Right ventricle myocardium superior (tissue), 1 donor: ENCODE measurements around the gene ANTXR1. TPM values are rescaled to one million over a fixed set of nuclear protein-coding genes. Genes with fewer than 3 reads are reported as not detected.
A peak's percentile ranks its signal among the peaks of the same experiment; 100 is the strongest.
"Not testable (repeated sequence)": the region's sequence is repeated elsewhere in the genome, so short reads cannot be mapped to it uniquely, and the experiment has no call there.

ENCODE experiments used
- ATAC-seq: fragments of 200-7000 bp; cut with Tn5 transposase; one replicate; pipeline ENCODE4 v1.9.1; 2020; ENCODE audit warnings: mild to moderate bottlenecking; ENCODE audit not compliant: poor library complexity
- DNase-seq: peaks from one replicate; pipeline ENCODE4 v3.0.0-alpha.2; 2020
- intact Hi-C: fragments of 100-400 bp; cut with DNase I; formaldehyde crosslinking; loops from one replicate; pipeline ENCODE4 v1.11.2; 2022
- total RNA-seq: library from RNA; stranded (reverse); fragmentation: NEBNext Ultra II Directional; extraction: Animal tissue kit (Norgen Biotek cat#: 25700); gene quantifications from one replicate; pipeline ENCODE4 v1.2.1, GENCODE V29; 2021
- donor health status: DM: no; HTN: yes; CAD: no; lungs with severe emphysema.

The ANTXR1 gene
- total RNA-seq, 1 donor from 2014 or later, result 31.2 TPM

GRCh38 chr2:69166465-69166811 is 153.5 kb downstream of the ANTXR1 start:
- DNase-seq (no peak), ATAC-seq (no peak)
- intact Hi-C loops, result no loop called here

GRCh38 chr2:69166812-69167468 is 154.0 kb downstream of the ANTXR1 start:
- DNase-seq (peak; percentile 59), ATAC-seq (peak; percentile 65)
- intact Hi-C loops, result no loop called here

- DNase-seq (no peak), ATAC-seq (peak; percentile 34)
- intact Hi-C loops, result no loop called here
Observed at GRCh38 chr2:69167469-69167822, 154.5 kb downstream of the ANTXR1 start.

- DNase-seq, result no peak
- ATAC-seq, result no peak
- intact Hi-C loops, result no loop called here
Observed at GRCh38 chr2:69168144-69168813, 155.3 kb downstream of the ANTXR1 start.

GRCh38 chr2:69168950-69169654 is 156.1 kb downstream of the ANTXR1 start:
- DNase-seq, result peak; percentile 51
- intact Hi-C loops, result no loop called here
- ATAC-seq, result no peak

GRCh38 chr2:69169655-69170389 is 156.8 kb downstream of the ANTXR1 start:
- intact Hi-C loops, result no loop called here
- no peak for DNase-seq

GRCh38 chr2:69170661-69171060 is 157.7 kb downstream of the ANTXR1 start:
- intact Hi-C loops, result no loop called here
- DNase-seq (no peak), ATAC-seq (no peak)

More at GRCh38 chr2:69169655-69170389, 156.8 kb downstream of the ANTXR1 start:
- ATAC-seq, result no peak

- intact Hi-C loops, result no loop called here
- ATAC-seq (no peak), DNase-seq (no peak)
Observed at GRCh38 chr2:69171116-69171896, 158.3 kb downstream of the ANTXR1 start.

- intact Hi-C loops, result no loop called here
- ATAC-seq, result no peak
- no peak for DNase-seq
Observed at GRCh38 chr2:69171897-69172525, 159.0 kb downstream of the ANTXR1 start.

GRCh38 chr2:69173706-69174105 is 160.7 kb downstream of the ANTXR1 start:
- intact Hi-C loops, result no loop called here
- ATAC-seq, result no peak
- no peak for DNase-seq

- intact Hi-C loops, ATAC-seq, DNase-seq: not testable (repeated sequence)
Observed at GRCh38 chr2:69174211-69174610, 161.2 kb downstream of the ANTXR1 start.

GRCh38 chr2:69175790-69176715 is 163.1 kb downstream of the ANTXR1 start:
- intact Hi-C loops, result no loop called here
- no peak for DNase-seq
- ATAC-seq, result no peak

GRCh38 chr2:69177063-69177771 is 164.2 kb downstream of the ANTXR1 start:
- intact Hi-C loops, result no loop called here
- DNase-seq (peak; percentile 74), ATAC-seq (peak; percentile 67)

GRCh38 chr2:69177785-69178636 is 165.0 kb downstream of the ANTXR1 start:
- intact Hi-C loops, result no loop called here
- peak; percentile 90 for ATAC-seq
- DNase-seq, result peak; percentile 95

GRCh38 chr2:69178756-69179155 is 165.8 kb downstream of the ANTXR1 start:
- DNase-seq (no peak), ATAC-seq (no peak)
- intact Hi-C loops, result no loop called here

- DNase-seq (no peak), ATAC-seq (no peak)
- intact Hi-C loops, result no loop called here
Observed at GRCh38 chr2:69180227-69180626, 167.2 kb downstream of the ANTXR1 start.
